Testis (tissue), 2 donors: ENCODE data around the gene MTMR3.

ENCODE experiments used
- CTCF ChIP-seq, 3 experiments: fragments of 450-650 bp in 2 of 3; fragments of 200-600 bp in 1 of 3; sonication (generic) in 1 of 3; IDR thresholded peaks; one replicate each; pipeline ENCODE4 v1.5.1; 2016 to 2019; ENCODE audit warnings: antibody characterized with exemption in 3 of 3, mild to moderate bottlenecking in 2 of 3, moderate library complexity in 1 of 3
- POLR2A ChIP-seq: fragments of 450-650 bp; IDR thresholded peaks from one replicate; pipeline ENCODE4 v1.6.1; 2017; ENCODE audit warnings: antibody characterized with exemption, mild to moderate bottlenecking, moderate library complexity

GRCh38 chr22:30044369-30044768, 161.4 kb downstream of the MTMR3 start:
- TF ChIP-seq POLR2A (no peak), CTCF (IDR thresholded peaks at IDR 0.05) (no peak)
